GM23338 (cell line): ENCODE results near the gene EXOC6B. TPM values are rescaled to one million over a fixed set of nuclear protein-coding genes. Genes with fewer than 3 reads are reported as not detected.

ENCODE experiments used
- ATAC-seq: fragments of 200-7000 bp; cut with Tn5 transposase; 3 replicates; pipeline ENCODE4 v1.9.1; 2020
- DNase-seq: peaks from one replicate; pipeline ENCODE4 v3.0.0-alpha.2; 2015; ENCODE audit warnings: low spot score
- H2AFZ ChIP-seq: fragments of 200-600 bp; sonication (generic); 2 replicates; pipeline ENCODE4 v1.8.0; 2016; ENCODE audit warnings: antibody characterized with exemption, mild to moderate bottlenecking, moderate library complexity
- H3F3A ChIP-seq: fragments of 200-600 bp; sonication (generic); replicated peaks from 2 replicates; pipeline ENCODE4 v1.8.0; 2017; ENCODE audit warnings: antibody characterized with exemption, mixed run types, low read depth
- H3K27ac ChIP-seq: fragments of 200-600 bp; sonication (generic); 2 replicates; pipeline ENCODE4 v1.6.1; 2016; ENCODE audit warnings: low read depth
- H3K27me3 ChIP-seq: fragments of 200-600 bp; sonication (generic); 2 replicates; pipeline ENCODE4 v1.8.0; 2016; ENCODE audit warnings: mild to moderate bottlenecking, mixed run types, moderate library complexity; ENCODE audit not compliant: insufficient read depth
- H3K36me3 ChIP-seq: fragments of 200-600 bp; sonication (generic); 2 replicates; pipeline ENCODE4 v1.8.0; 2016; ENCODE audit warnings: mild to moderate bottlenecking; ENCODE audit not compliant: insufficient read depth
- H3K4me1 ChIP-seq: fragments of 200-600 bp; sonication (generic); 2 replicates; pipeline ENCODE4 v1.8.0; 2016; ENCODE audit warnings: mild to moderate bottlenecking, moderate library complexity; ENCODE audit not compliant: insufficient read depth
- H3K4me2 ChIP-seq: fragments of 200-600 bp; sonication (generic); 2 replicates; pipeline ENCODE4 v1.7.1; 2017; ENCODE audit warnings: mixed run types
- H3K4me3 ChIP-seq: fragments of 200-600 bp; sonication (generic); 2 replicates; pipeline ENCODE4 v1.6.1; 2016; ENCODE audit warnings: mixed run types
- H3K79me2 ChIP-seq: fragments of 200-600 bp; sonication (generic); replicated peaks from 2 replicates; pipeline ENCODE4 v1.8.0; 2017; ENCODE audit warnings: mild to moderate bottlenecking; ENCODE audit not compliant: insufficient read depth
- H3K9me2 ChIP-seq: fragments of 200-600 bp; sonication (generic); 2 replicates; pipeline ENCODE4 v1.8.0; 2017; ENCODE audit not compliant: insufficient read depth
- H4K20me1 ChIP-seq: fragments of 200-600 bp; sonication (generic); replicated peaks from 2 replicates; pipeline ENCODE4 v1.8.0; 2017; ENCODE audit warnings: mild to moderate bottlenecking; ENCODE audit not compliant: insufficient read depth
- H3K27ac Mint-ChIP-seq: 2 replicates; pipeline ENCODE4 v1.8.0; 2020; ENCODE audit warnings: inconsistent platforms, mild to moderate bottlenecking, moderate library complexity, mixed read lengths
- H3K27me3 Mint-ChIP-seq: 3 replicates; pipeline ENCODE4 v1.8.0; 2022; ENCODE audit warnings: low read depth, mild to moderate bottlenecking, moderate library complexity, mixed read lengths, inconsistent platforms; ENCODE audit not compliant: insufficient read depth, poor library complexity
- H3K36me3 Mint-ChIP-seq: 3 replicates; pipeline ENCODE4 v1.8.0; 2021; ENCODE audit warnings: low read depth, mild to moderate bottlenecking, inconsistent platforms, moderate library complexity, mixed read lengths
- H3K4me1 Mint-ChIP-seq: 3 replicates; pipeline ENCODE4 v1.8.0; 2020; ENCODE audit warnings: mild to moderate bottlenecking, inconsistent platforms, mixed read lengths
- H3K4me3 Mint-ChIP-seq: 3 replicates; pipeline ENCODE4 v1.8.0; 2021; ENCODE audit warnings: moderate library complexity, mild to moderate bottlenecking, inconsistent platforms, mixed read lengths
- H3K9me3 Mint-ChIP-seq: 3 replicates; pipeline ENCODE4 v1.8.0; 2020; ENCODE audit warnings: moderate library complexity, mild to moderate bottlenecking, inconsistent platforms, mixed read lengths
- CREB1 ChIP-seq: fragments of 250-450 bp; sonication (Bioruptor Pico); IDR thresholded peaks from 2 replicates; pipeline ENCODE4 v1.5.0; 2020; ENCODE audit warnings: low read depth, mild to moderate bottlenecking, moderate library complexity
- CTCF ChIP-seq, 2 experiments: fragments of 200-600 bp in 1 of 2; sonication (generic) in 1 of 2; conservative IDR thresholded peaks; 2 replicates each; pipeline versions ENCODE4 v1.5.1 to v1.6.1; 2016 to 2017; ENCODE audit warnings: antibody characterized with exemption in 2 of 2, low read depth in 2 of 2, mild to moderate bottlenecking in 2 of 2, moderate library complexity in 1 of 2
- ETS1 ChIP-seq: IDR thresholded peaks from 2 replicates; pipeline ENCODE4 v1.6.1; 2016; ENCODE audit warnings: antibody characterized with exemption
- JUNB ChIP-seq: IDR thresholded peaks from one replicate; pipeline ENCODE4 v1.6.1; 2016; ENCODE audit warnings: antibody characterized with exemption; ENCODE audit not compliant: unreplicated experiment
- POLR2AphosphoS5 ChIP-seq: IDR thresholded peaks from 2 replicates; pipeline ENCODE4 v1.6.1; 2016; ENCODE audit warnings: antibody characterized with exemption, low read depth
- REST ChIP-seq: IDR thresholded peaks from one replicate; pipeline ENCODE4 v1.6.1; 2018; ENCODE audit warnings: antibody characterized with exemption; ENCODE audit not compliant: unreplicated experiment
- polyA plus RNA-seq: library from polyadenylated mRNA; unstranded; fragments of >200 nt; fragmentation: Nextera tagmentation; extraction: Ambion mirVana; gene quantifications from 2 replicates; pipeline ENCODE4 v1.2.1, GENCODE V29; 2016
- total RNA-seq: library from RNA; depleted of rRNA; stranded (reverse); fragments of >200 nt; shearing (Covaris generic); gene quantifications from 2 replicates; pipeline ENCODE4 v1.2.3, GENCODE V29; 2014

The EXOC6B gene
- total and polyA plus RNA-seq, 2 experiments from 2014 or later = 7.2 to 45.9 TPM

GRCh38 chr2:72708236-72708635 lies 117.6 kb downstream of the EXOC6B start:
- no peaks in the 10 kb centered on the region for H3K9me2 ChIP-seq
- no peaks in the 10 kb centered on the region for H3K27me3 ChIP-seq
- 0 out of 2 replicates have a peak, but pooled peaks cover 10% of the 10 kb centered on the region for H4K20me1 ChIP-seq
- DNase-seq (no peak), ATAC-seq (no peak)
- TF ChIP-seq REST = no peak
- no peaks in the 10 kb centered on the region for H3F3A ChIP-seq
- H3K27me3 Mint-ChIP-seq = no peaks in the 10 kb centered on the region
- no peak overlapping the region for H3K27ac Mint-ChIP-seq
- no peak overlapping the region for H3K4me3 ChIP-seq
- peaks cover 3% of the 10 kb centered on the region; the same call in 2 of the 3 replicates for H3K36me3 Mint-ChIP-seq
- H3K4me1 Mint-ChIP-seq = no peaks in the 10 kb centered on the region
- no peak overlapping the region for H3K4me3 Mint-ChIP-seq
- H3K79me2 ChIP-seq = no peaks in the 10 kb centered on the region
- no peaks in the 10 kb centered on the region for H3K4me1 ChIP-seq
- H3K4me2 ChIP-seq = no peak overlapping the region
- no peaks in the 10 kb centered on the region for H3K9me3 Mint-ChIP-seq
- H3K27ac ChIP-seq = no peak overlapping the region
- no peak overlapping the region for H2AFZ ChIP-seq
- no peaks in the 10 kb centered on the region for H3K36me3 ChIP-seq

GRCh38 chr2:72698300-72698699 lies 127.5 kb downstream of the EXOC6B start:
- Histone ChIP-seq H3K4me3 (no peak overlapping the region), H3F3A (no peaks in the 10 kb centered on the region), H3K36me3 (no peaks in the 10 kb centered on the region), H3K27ac (no peak overlapping the region), H3K79me2 (no peaks in the 10 kb centered on the region), H2AFZ (no peak overlapping the region), H3K4me2 (no peak overlapping the region), H3K27me3 (no peaks in the 10 kb centered on the region), H3K4me1 (peaks cover 14% of the 10 kb centered on the region), H3K9me2 (no peaks in the 10 kb centered on the region), H4K20me1 (no peaks in the 10 kb centered on the region)
- Mint-ChIP-seq H3K27ac (no peak overlapping the region), H3K4me1 (peaks cover 13% of the 10 kb centered on the region), H3K27me3 (peaks cover 2% of the 10 kb centered on the region), H3K36me3 (no peaks in the 10 kb centered on the region; the same call in 2 of the 3 replicates), H3K4me3 (no peak overlapping the region), H3K9me3 (no peaks in the 10 kb centered on the region)
- TF ChIP-seq CTCF (conservative IDR thresholded peaks at IDR 0.05; ENCODE audit: low read depth in 2 of 2) (no peak), JUNB (no peak)
- DNase-seq (no peak), ATAC-seq (no peak)

GRCh38 chr2:72696559-72696958 lies 129.3 kb downstream of the EXOC6B start:
- Histone ChIP-seq H3K4me2 (no peak overlapping the region), H4K20me1 (no peaks in the 10 kb centered on the region), H3F3A (no peaks in the 10 kb centered on the region), H3K79me2 (no peaks in the 10 kb centered on the region), H3K27ac (no peak overlapping the region), H3K4me1 (peaks cover 14% of the 10 kb centered on the region), H3K36me3 (no peaks in the 10 kb centered on the region), H3K9me2 (no peaks in the 10 kb centered on the region), H3K27me3 (no peaks in the 10 kb centered on the region), H2AFZ (no peak overlapping the region), H3K4me3 (no peak overlapping the region)
- Mint-ChIP-seq H3K9me3 (no peaks in the 10 kb centered on the region), H3K27me3 (peaks cover 2% of the 10 kb centered on the region), H3K4me1 (peaks cover 13% of the 10 kb centered on the region), H3K27ac (no peak overlapping the region), H3K4me3 (no peak overlapping the region), H3K36me3 (no peaks in the 10 kb centered on the region)
- DNase-seq = no peak
- ATAC-seq = no peak
- TF ChIP-seq POLR2AphosphoS5 (no peak), ETS1 (no peak), JUNB (no peak), CREB1 (CRISPR knock-in tag) (no peak)
